ENCODE results near the gene OR2T3.
"Not testable (repeated sequence)": the region's sequence is repeated elsewhere in the genome, so short reads cannot be mapped to it uniquely, and the experiment has no call there.

The OR2T3 gene, protein sequence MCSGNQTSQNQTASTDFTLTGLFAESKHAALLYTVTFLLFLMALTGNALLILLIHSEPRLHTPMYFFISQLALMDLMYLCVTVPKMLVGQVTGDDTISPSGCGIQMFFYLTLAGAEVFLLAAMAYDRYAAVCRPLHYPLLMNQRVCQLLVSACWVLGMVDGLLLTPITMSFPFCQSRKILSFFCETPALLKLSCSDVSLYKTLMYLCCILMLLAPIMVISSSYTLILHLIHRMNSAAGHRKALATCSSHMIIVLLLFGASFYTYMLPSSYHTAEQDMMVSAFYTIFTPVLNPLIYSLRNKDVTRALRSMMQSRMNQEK

DNA sequence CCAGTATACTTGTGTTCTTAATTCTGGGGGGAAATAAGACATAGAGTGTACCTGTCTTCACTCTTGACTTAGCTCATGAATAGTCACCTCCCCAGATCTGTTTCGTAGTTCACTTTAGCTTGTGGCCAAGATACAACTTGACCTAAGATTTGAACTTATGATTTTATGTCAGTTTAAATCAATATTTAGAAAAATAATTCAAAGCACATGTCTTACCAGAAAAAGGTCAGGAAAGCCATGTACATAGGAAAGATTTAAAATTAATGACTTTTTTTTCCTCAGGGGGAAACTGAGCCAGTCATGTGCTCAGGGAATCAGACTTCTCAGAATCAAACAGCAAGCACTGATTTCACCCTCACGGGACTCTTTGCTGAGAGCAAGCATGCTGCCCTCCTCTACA lies at the start of gene OR2T3:
Gene OR2T3, plus strand, starts transcription at position 301 of the 400 bp plus-strand sequence. Its CDS starts 0 bp downstream, at position 301.
- not testable (repeated sequence) for H3K27me3 Mint-ChIP-seq, H3K36me3 Mint-ChIP-seq, H3K27ac Mint-ChIP-seq, H3K4me3 Mint-ChIP-seq
- Mint-ChIP-seq H3K4me1 (peaks cover 14% of the 10 kb centered on the region), H3K9me3 (peaks cover 11% of the 10 kb centered on the region)

DNA sequence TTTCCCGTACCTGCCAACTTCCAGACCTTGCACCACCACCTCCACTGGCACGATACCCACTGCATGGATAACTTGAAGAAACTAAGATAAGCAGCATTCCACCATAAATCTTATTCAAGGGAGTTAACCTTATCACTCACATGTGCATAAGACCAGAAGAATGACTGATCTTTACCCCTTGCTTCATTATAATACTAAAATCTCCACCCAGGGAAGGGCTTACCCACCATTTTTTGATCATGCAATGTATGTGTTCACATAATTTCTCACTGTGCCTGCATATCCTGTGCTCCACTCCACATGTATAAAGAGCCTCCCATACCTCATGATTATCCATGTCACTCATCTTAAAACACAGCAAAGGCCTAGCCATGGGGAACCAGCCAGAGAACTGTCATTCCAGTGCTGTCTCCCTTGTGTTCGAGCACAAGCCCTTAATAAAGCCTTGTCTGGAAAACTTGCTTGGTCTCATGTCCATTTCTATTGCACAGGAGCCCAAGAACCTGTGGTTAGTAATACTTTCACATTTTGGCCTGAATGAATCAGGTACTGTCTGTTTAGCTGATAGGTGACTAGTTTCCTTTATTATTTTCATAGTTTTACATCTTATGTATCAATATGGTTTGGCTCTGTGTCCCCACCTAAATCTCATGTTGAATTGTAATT lies 45.5 kb upstream of the OR2T3 start:
- H3K36me3 Mint-ChIP-seq, H3K27ac Mint-ChIP-seq, H3K9me3 Mint-ChIP-seq, H3K27me3 Mint-ChIP-seq, H3K4me3 Mint-ChIP-seq, H3K4me1 Mint-ChIP-seq: not testable (repeated sequence)

DNA sequence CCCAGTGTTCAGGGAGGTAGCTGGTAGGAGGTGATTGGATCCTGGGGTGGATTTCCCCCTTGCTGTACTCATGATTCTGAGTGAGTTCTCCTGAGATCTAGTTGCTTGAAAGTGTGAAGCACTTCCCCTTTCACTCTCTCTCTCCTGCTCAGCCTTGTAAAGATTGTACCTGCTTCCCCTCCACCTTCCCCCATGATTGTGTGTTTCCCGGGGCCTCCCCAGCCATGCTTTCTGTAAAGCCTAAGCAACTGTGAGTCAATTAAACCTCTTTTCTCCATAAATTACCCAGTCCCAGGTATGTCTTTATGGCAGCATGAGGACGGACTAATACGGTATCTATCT lies 45.0 kb upstream of the OR2T3 start:
- not testable (repeated sequence) for H3K36me3 Mint-ChIP-seq, H3K9me3 Mint-ChIP-seq, H3K27me3 Mint-ChIP-seq, H3K27ac Mint-ChIP-seq, H3K4me1 Mint-ChIP-seq, H3K4me3 Mint-ChIP-seq

DNA sequence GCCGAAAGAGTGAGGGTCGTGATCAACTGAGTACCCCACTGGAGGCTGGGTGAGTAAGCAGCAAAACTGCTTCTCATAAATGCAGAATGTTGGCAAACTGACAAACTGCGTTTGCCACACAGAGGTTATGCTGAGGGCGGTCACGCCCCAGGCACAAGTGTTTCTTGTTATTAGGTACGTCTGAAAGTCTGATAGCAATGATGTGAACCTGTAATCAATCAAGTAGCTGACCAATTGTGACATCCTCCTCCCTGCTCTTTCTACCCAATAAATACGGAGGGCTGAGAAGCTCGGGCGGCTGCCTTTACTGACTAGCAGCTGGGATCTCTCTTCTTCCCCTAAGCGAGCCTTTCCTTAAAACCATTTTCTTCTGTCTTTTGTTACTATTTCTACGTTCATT lies 41.5 kb upstream of the OR2T3 start:
- H3K27ac Mint-ChIP-seq, H3K4me1 Mint-ChIP-seq, H3K9me3 Mint-ChIP-seq, H3K36me3 Mint-ChIP-seq, H3K4me3 Mint-ChIP-seq, H3K27me3 Mint-ChIP-seq: not testable (repeated sequence)

DNA sequence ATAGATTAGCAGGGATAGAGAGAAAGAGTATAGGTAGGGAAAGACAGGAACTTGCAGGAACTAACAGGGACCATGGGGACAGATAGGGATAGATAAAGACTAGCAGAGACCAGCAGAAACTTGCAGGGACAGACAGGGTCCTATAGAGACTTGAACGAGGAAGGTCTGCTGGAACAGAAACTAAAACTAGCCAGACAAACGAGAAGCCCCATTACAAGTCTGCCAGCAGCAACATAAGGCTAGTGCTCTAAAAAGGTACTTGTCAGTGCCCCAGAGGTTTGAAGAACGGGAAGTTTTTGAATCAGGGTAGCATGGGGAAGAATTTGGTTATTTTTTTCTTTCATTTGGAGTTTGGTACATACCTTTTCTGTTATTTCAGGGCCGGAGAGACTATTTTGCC lies 41.0 kb upstream of the OR2T3 start:
- not testable (repeated sequence) for H3K9me3 Mint-ChIP-seq, H3K4me1 Mint-ChIP-seq, H3K4me3 Mint-ChIP-seq, H3K27ac Mint-ChIP-seq, H3K36me3 Mint-ChIP-seq, H3K27me3 Mint-ChIP-seq

DNA sequence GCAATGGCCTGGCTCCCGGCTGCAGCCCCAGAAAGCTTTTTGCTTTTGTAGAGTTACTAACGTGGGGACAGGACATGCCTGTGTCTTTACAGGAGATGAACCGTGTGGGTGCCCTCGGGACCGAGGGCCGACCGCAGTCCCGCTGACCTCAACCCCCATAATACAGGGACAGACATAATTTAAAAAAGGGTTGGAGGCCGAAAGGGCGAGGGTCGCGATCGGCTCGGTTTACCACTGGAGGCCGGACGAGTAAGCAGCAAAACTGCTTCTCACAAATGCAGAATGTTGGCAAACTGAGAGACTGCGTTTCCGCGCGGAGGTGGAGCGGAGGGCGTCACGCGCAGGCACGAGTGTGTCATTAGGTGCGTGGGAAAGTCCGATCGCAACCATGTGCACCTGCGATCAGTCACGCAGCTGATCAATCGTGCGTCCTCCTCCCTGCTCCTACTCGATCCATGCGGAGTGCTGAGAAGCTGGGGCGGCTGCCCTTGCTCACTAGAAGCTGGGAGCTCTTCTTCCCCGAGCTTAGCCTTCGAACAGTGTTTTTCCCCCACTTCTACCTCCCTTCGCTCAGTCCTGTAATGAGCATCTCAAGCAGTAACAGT lies 39.2 kb upstream of the OR2T3 start:
- H3K9me3 Mint-ChIP-seq, H3K27ac Mint-ChIP-seq, H3K27me3 Mint-ChIP-seq, H3K36me3 Mint-ChIP-seq, H3K4me3 Mint-ChIP-seq, H3K4me1 Mint-ChIP-seq: not testable (repeated sequence)

DNA sequence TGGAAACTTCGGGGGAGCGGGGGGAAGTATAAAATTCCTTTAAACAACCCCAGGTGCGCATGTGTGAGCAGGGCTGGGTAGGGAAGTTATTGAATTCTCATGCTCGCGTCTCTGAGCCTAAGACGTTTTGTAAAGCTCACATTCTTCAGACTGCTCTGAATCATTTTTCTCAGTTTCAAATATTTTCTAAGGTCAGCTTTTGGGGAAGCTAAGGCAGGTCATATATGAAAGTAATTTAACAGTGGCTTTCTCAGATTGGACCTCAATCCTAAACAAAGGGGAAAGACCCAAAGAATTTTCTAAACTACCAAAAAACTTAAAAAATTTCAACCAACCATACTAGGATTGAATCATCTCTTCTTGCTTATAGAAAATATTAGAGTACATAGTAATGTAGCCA lies 38.2 kb upstream of the OR2T3 start:
- H3K27me3 Mint-ChIP-seq, H3K27ac Mint-ChIP-seq, H3K9me3 Mint-ChIP-seq, H3K4me1 Mint-ChIP-seq, H3K36me3 Mint-ChIP-seq, H3K4me3 Mint-ChIP-seq: not testable (repeated sequence)

DNA sequence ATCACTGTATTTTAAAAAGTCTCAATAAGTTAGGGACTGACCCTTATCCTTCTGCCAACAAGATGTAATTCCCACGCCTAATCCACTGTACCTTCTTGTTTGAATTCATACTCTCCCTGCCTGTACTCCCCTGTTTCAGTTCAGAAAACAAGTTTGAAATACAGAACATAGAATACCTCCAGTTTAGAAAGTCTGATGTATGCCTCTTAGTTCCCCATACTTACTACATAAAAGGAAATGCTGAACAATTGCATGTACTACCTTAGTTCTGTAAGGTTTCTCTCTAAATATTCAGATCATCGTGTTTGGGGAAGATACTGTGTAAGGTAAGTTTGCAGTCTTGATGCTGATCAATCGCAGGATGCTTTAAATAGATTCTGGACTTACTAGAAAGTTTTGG lies 36.8 kb upstream of the OR2T3 start:
- not testable (repeated sequence) for H3K27me3 Mint-ChIP-seq, H3K9me3 Mint-ChIP-seq, H3K27ac Mint-ChIP-seq, H3K4me1 Mint-ChIP-seq, H3K4me3 Mint-ChIP-seq, H3K36me3 Mint-ChIP-seq

DNA sequence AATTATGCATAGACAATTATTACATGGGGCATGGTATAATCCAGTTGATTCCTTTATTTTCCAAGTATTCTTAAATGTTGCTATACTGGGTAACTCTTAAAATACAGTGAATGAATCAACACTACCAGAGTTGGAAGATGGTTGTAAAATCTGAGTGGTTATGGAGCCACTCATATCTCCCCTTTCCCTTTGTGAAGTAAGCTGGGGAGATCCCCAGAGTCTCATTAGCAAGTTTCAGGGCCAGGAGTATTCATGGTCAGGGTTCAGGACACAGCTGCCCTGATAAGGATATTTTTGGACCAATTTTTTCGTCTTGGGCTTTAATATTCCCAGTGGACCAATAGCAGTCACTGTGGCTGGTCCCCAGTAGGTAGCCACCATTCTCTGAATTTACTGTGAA lies 34.5 kb upstream of the OR2T3 start:
- H3K9me3 Mint-ChIP-seq, H3K4me1 Mint-ChIP-seq, H3K36me3 Mint-ChIP-seq, H3K27me3 Mint-ChIP-seq, H3K27ac Mint-ChIP-seq, H3K4me3 Mint-ChIP-seq: not testable (repeated sequence)

DNA sequence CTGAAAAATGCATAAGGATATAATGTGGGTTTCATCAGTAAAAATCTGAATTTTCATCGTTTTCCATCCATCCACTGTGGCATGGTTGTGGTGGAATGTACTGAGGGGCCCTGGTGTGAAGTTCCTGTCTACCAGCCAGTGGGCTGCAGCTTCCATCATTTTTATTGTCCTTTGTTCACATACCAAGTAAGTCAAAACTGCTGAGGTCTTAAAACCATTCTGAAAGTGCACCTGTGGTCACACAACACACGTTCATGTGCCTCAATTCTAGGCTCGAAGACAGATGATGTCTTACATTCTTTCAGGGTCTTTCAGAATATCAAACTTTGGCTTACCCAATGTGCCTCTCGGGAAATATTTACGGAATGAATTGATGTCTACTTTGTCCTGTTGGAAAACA lies 33.9 kb upstream of the OR2T3 start:
- not testable (repeated sequence) for H3K9me3 Mint-ChIP-seq, H3K36me3 Mint-ChIP-seq, H3K27ac Mint-ChIP-seq, H3K4me1 Mint-ChIP-seq, H3K27me3 Mint-ChIP-seq, H3K4me3 Mint-ChIP-seq

DNA sequence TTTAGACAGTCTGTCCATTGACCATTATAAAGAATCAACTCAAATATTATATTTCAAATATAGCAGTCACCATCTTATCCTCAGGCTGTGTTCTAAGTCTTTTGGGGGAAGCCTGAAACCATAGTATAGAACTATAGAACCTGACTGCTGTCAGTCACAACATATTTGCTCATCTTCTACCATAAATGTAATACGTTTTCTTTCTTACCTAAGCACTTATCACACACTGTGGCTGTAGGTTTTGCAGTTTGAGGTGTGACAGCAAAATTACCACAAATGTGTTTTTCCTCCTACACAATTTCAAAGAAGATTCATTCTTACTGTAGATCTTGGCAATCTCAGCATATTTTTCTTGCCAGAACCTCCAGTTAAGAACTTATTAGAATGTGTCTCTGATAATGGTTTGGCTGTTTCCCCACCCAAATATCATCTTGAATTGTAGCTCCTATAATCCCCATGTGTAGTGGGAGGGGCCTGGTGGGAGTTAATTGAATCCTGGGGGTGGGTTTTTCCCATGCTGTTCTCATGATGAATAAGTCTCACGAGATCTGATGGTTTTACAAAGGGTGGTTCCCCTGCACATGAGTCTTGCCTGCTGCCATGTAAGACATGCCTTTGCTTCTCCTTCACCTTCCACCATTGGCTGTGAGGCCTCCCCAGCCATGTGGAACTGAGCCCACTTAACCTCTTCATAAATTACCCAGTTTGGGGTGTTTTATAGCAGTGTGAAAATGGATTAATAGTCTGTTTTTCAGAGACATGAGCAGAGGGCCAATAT lies 30.5 kb upstream of the OR2T3 start:
- not testable (repeated sequence) for H3K4me1 Mint-ChIP-seq, H3K27ac Mint-ChIP-seq, H3K27me3 Mint-ChIP-seq, H3K4me3 Mint-ChIP-seq, H3K9me3 Mint-ChIP-seq, H3K36me3 Mint-ChIP-seq

DNA sequence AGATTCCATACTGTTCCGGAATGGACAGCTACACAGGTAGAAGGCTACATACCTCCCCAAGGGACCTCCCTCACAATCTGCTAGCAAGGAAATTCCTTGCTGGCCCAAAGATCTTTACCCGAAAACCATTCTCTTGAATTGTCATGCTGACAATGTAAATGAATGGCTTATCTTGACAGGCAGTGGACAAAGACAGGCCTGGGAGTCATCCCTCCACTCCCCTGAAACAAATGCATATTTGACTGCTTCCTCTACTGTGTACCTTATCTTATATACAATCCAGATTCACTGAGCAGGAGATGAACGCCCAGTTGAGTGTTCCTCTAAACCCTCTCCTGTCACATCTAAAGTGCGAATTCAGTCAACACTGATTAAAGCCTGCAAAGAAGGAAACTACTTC lies 28.5 kb upstream of the OR2T3 start:
- H3K27ac Mint-ChIP-seq, H3K9me3 Mint-ChIP-seq, H3K36me3 Mint-ChIP-seq, H3K27me3 Mint-ChIP-seq, H3K4me1 Mint-ChIP-seq, H3K4me3 Mint-ChIP-seq: not testable (repeated sequence)

DNA sequence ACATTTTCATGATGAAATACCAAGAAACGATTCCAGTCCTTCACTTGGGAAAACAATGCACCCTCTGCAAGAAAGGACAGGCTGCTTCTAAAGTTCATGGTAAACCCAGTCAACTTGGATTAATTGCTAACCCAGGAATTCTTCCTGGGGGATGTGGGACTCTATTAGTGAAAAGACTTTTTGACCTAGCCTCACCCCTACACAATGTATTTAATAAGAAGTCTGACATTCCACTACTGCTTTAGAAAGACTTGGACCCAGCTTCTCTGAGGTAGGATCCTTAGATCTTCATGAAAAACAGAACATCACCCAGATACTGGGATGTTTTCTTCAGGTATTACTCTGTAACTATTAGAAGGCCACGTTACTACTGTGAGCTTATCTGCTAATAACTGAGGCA lies 27.8 kb upstream of the OR2T3 start, which contains the start of gene OR2T2:
Gene OR2T2, plus strand, starts transcription at position 239 of the 400 bp plus-strand sequence. CDS start 7,161 bp downstream, outside the sequence.
- H3K9me3 Mint-ChIP-seq, H3K4me3 Mint-ChIP-seq, H3K27me3 Mint-ChIP-seq, H3K27ac Mint-ChIP-seq, H3K36me3 Mint-ChIP-seq, H3K4me1 Mint-ChIP-seq: not testable (repeated sequence)

DNA sequence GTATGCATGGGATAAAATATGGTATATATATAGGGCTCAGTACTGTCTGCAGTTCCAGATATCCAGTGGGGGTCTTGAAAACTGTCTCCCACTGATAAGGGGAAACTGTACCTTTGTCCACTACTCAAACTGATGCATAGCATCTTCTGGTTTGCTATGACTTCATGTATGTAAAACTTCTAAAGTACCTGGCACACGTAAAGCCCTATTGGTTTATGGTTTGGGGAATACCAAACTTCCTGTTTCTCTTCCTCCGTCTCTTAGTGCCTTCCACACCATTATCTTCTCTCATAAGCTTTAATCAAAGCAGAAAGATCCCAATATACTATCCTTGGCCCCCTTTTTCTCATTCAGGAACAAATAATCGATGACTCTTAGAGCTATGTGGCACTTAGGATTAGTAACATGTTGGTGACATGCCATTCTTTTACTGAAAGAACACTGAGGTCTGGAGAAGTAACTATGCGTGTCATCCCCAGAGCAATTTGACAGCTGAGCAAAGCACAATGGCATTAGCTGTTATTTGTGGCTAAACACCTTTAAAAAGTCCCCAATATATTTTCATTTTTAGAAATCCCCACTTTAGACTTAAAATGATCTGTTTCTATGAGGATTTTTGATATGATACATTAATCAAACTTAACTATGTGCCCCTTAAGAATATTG lies 24.6 kb upstream of the OR2T3 start:
- H3K27me3 Mint-ChIP-seq, H3K4me3 Mint-ChIP-seq, H3K36me3 Mint-ChIP-seq, H3K4me1 Mint-ChIP-seq, H3K9me3 Mint-ChIP-seq, H3K27ac Mint-ChIP-seq: not testable (repeated sequence)

DNA sequence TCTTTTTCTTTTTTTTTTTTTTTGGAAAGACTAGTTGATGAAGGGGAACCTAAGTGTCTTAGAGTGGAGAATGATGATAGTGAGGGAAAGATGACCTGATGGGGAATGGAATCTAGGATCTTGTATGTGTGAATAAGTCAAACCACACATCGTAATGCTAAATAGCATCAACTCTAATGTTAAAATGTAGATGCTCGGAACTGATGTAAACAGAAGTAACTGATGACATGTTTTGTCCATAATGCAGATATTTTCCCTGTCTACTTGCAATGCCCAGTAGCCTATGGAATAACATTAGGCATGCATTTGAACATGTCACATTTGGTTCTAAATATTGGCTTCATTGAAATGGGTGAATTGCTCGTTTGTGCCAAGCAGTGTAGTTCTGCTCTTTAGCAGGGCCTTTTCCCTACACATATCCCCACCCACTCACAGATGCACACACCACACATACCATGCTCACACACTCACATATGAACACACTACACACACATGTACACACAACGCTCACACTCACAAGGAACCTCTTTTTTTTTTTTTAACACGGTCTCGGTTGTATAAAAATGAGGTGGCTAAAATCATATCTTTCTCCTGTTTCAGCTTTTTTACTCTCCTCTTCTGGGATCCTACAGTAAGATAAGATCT lies 23.2 kb upstream of the OR2T3 start:
- H3K9me3 Mint-ChIP-seq, H3K27ac Mint-ChIP-seq, H3K4me1 Mint-ChIP-seq, H3K4me3 Mint-ChIP-seq, H3K36me3 Mint-ChIP-seq, H3K27me3 Mint-ChIP-seq: not testable (repeated sequence)

Measured in activated naive CD4-positive, alpha-beta T cell treated with anti-CD3 and anti-CD28 coated beads, Interleukin-2, amount 50 U/mL, for 24 hours (primary cell).